H9 (cell line): ENCODE data around the gene MED15. TPM values are rescaled to one million over a fixed set of nuclear protein-coding genes. Genes with fewer than 3 reads are reported as not detected.

Experiments
- DNase-seq: peaks from one replicate; pipeline ENCODE4 v3.0.0-alpha.2; 2017
- H2AFZ ChIP-seq: one replicate; pipeline ENCODE4 v1.6.1; 2013; ENCODE audit warnings: mild to moderate bottlenecking, low read length, control low read depth, moderate library complexity
- H2AK5ac ChIP-seq: 2 replicates; pipeline ENCODE4 v1.6.1; 2013; ENCODE audit warnings: low read length, control low read depth, mixed read lengths; ENCODE audit not compliant: insufficient read length
- H2BK120ac ChIP-seq: one replicate; pipeline ENCODE4 v1.6.1; 2013; ENCODE audit warnings: low read depth, mild to moderate bottlenecking, low read length, control low read depth, inconsistent platforms; ENCODE audit not compliant: poor library complexity, severe bottlenecking
- H2BK12ac ChIP-seq: 2 replicates; pipeline ENCODE4 v1.6.1; 2013; ENCODE audit warnings: low read length, control low read depth, mixed read lengths, low read depth; ENCODE audit not compliant: insufficient read length
- H2BK15ac ChIP-seq: 2 replicates; pipeline ENCODE4 v1.6.1; 2013; ENCODE audit warnings: low read depth, low read length, control low read depth
- H2BK20ac ChIP-seq: one replicate; pipeline ENCODE4 v1.6.1; 2013; ENCODE audit warnings: low read depth, mild to moderate bottlenecking, low read length, control low read depth, inconsistent platforms; ENCODE audit not compliant: poor library complexity, severe bottlenecking
- H2BK5ac ChIP-seq: 2 replicates; pipeline ENCODE4 v1.6.1; 2013; ENCODE audit warnings: low read length, control low read depth, mixed read lengths; ENCODE audit not compliant: insufficient read length
- H3K14ac ChIP-seq: 2 replicates; pipeline ENCODE4 v1.6.1; 2013; ENCODE audit warnings: low read length, control low read depth; ENCODE audit not compliant: insufficient read depth
- H3K18ac ChIP-seq: 2 replicates; pipeline ENCODE4 v1.6.1; 2013; ENCODE audit warnings: low read depth, mild to moderate bottlenecking, mixed read lengths, low read length, control low read depth; ENCODE audit not compliant: insufficient read length
- H3K23ac ChIP-seq: 2 replicates; pipeline ENCODE4 v1.6.1; 2013; ENCODE audit warnings: low read length, control low read depth, mixed read lengths, low read depth; ENCODE audit not compliant: insufficient read length
- H3K23me2 ChIP-seq: 2 replicates; pipeline ENCODE4 v1.6.1; 2013; ENCODE audit warnings: low read depth, mild to moderate bottlenecking, mixed read lengths, low read length, control low read depth; ENCODE audit not compliant: insufficient read length, poor library complexity, severe bottlenecking
- H3K27ac ChIP-seq: 2 replicates; pipeline ENCODE4 v1.5.1; 2013; ENCODE audit warnings: low read length, control low read depth, mixed read lengths, low read depth; ENCODE audit not compliant: insufficient read length
- H3K27me3 ChIP-seq: 2 replicates; pipeline ENCODE4 v1.6.1; 2013; ENCODE audit warnings: low read length, control low read depth, inconsistent platforms; ENCODE audit not compliant: insufficient read depth
- H3K4ac ChIP-seq: 2 replicates; pipeline ENCODE4 v1.6.1; 2013; ENCODE audit warnings: low read depth, mild to moderate bottlenecking, control low read depth, inconsistent platforms, low read length, moderate library complexity
- H3K4me1 ChIP-seq: 2 replicates; pipeline ENCODE4 v1.6.1; 2013; ENCODE audit warnings: low read length, control low read depth, inconsistent platforms; ENCODE audit not compliant: insufficient read depth
- H3K4me2 ChIP-seq: 2 replicates; pipeline ENCODE4 v1.6.1; 2013; ENCODE audit warnings: low read length, control low read depth, mixed read lengths; ENCODE audit not compliant: insufficient read length, insufficient read depth
- H3K56ac ChIP-seq: 2 replicates; pipeline ENCODE4 v1.6.1; 2013; ENCODE audit warnings: low read depth, mild to moderate bottlenecking, mixed read lengths, low read length, control low read depth; ENCODE audit not compliant: insufficient read length
- H3K79me1 ChIP-seq: 2 replicates; pipeline ENCODE4 v1.6.1; 2013; ENCODE audit warnings: low read depth, mild to moderate bottlenecking, moderate library complexity, low read length, control low read depth, inconsistent platforms; ENCODE audit not compliant: insufficient read depth, poor library complexity, severe bottlenecking
- H3K79me2 ChIP-seq: 2 replicates; pipeline ENCODE4 v1.6.1; 2013; ENCODE audit warnings: low read length, control low read depth, inconsistent platforms; ENCODE audit not compliant: insufficient read depth
- H3K9ac ChIP-seq: 2 replicates; pipeline ENCODE4 v1.6.1; 2013; ENCODE audit warnings: low read length, control low read depth, mixed read lengths; ENCODE audit not compliant: insufficient read length; ENCODE audit errors: extremely low read depth
- H3K9me3 ChIP-seq: one replicate; pipeline ENCODE4 v1.6.1; 2013; ENCODE audit warnings: low read depth, low read length, inconsistent platforms; ENCODE audit not compliant: control insufficient read depth
- H3T11ph ChIP-seq: one replicate; pipeline ENCODE4 v1.6.1; 2013; ENCODE audit warnings: mild to moderate bottlenecking, low read length, control low read depth, inconsistent platforms
- H4K20me1 ChIP-seq: one replicate; pipeline ENCODE4 v1.6.1; 2013; ENCODE audit not compliant: control insufficient read depth, insufficient read length, insufficient read depth
- H4K5ac ChIP-seq: 2 replicates; pipeline ENCODE4 v1.6.1; 2013; ENCODE audit warnings: low read depth, mild to moderate bottlenecking, mixed read lengths, low read length, control low read depth; ENCODE audit not compliant: insufficient read length
- H4K8ac ChIP-seq: replicated peaks from 2 replicates; pipeline ENCODE4 v1.6.1; 2013; ENCODE audit warnings: low read length, control low read depth, mixed read lengths, low read depth; ENCODE audit not compliant: insufficient read length
- H4K91ac ChIP-seq: 2 replicates; pipeline ENCODE4 v1.6.1; 2013; ENCODE audit warnings: low read depth, mild to moderate bottlenecking, moderate library complexity, mixed read lengths, low read length, control low read depth; ENCODE audit not compliant: insufficient read length
- H3K27ac Mint-ChIP-seq, 3 experiments: 2 replicates in 2 of 3; 3 replicates in 1 of 3; pipeline ENCODE4 v1.8.0; 2020 to 2021; ENCODE audit warnings: mixed read lengths in 3 of 3, mild to moderate bottlenecking in 1 of 3, moderate library complexity in 1 of 3
- H3K27me3 Mint-ChIP-seq: 2 replicates; pipeline ENCODE4 v1.8.0; 2021; ENCODE audit warnings: low read depth, mild to moderate bottlenecking, moderate library complexity, mixed read lengths
- H3K36me3 Mint-ChIP-seq, 3 experiments: 2 replicates in 2 of 3; 3 replicates in 1 of 3; pipeline ENCODE4 v1.8.0; 2020 to 2021; ENCODE audit warnings: low read depth in 3 of 3, mixed read lengths in 3 of 3; ENCODE audit not compliant: insufficient read depth in 1 of 3
- H3K4me1 Mint-ChIP-seq, 2 experiments: 2 replicates each; pipeline ENCODE4 v1.8.0; 2020; ENCODE audit warnings: mixed read lengths in 2 of 2
- H3K4me3 Mint-ChIP-seq, 2 experiments: 2 replicates in 1 of 2; 3 replicates in 1 of 2; pipeline ENCODE4 v1.8.0; 2020 to 2021; ENCODE audit warnings: mild to moderate bottlenecking in 2 of 2, mixed read lengths in 2 of 2, moderate library complexity in 1 of 2
- H3K9me3 Mint-ChIP-seq, 2 experiments: 2 replicates in 1 of 2; 3 replicates in 1 of 2; pipeline ENCODE4 v1.8.0; 2020; ENCODE audit warnings: mild to moderate bottlenecking in 2 of 2, mixed read lengths in 2 of 2, moderate library complexity in 1 of 2
- CTCF ChIP-seq: fragments of 200-600 bp; sonication (generic); conservative IDR thresholded peaks from 3 replicates; pipeline ENCODE4 v1.8.0; 2021; ENCODE audit warnings: antibody characterized with exemption, mild to moderate bottlenecking
- WGBS: extraction: QIAGEN DNeasy Blood & Tissue Kit; methylation state at CpG from one replicate; pipeline ENCODE4 v1.1.7; 2013; ENCODE audit warnings: missing lambda C conversion rate, low lambda C conversion rate, mixed read lengths; ENCODE audit not compliant: insufficient read length; ENCODE audit errors: extremely low coverage; 5-methylcytosine and 5-hydroxymethylcytosine counted together
- total RNA-seq: library from RNA; stranded (reverse); gene quantifications from 2 replicates; pipeline ENCODE4 v1.2.1, GENCODE V29; 2021

MED15 gene
- total RNA-seq, 1 experiment from 2014 or later = 47.4 TPM

GRCh38 chr22:20625270-20625669 lies 117.9 kb downstream of the MED15 start:
- no peak overlapping the region for H3K9ac ChIP-seq
- H3T11ph ChIP-seq = no peak overlapping the region
- no peak overlapping the region for H3K4me2 ChIP-seq
- no peak overlapping the region for H2BK5ac ChIP-seq
- H3K4me1 ChIP-seq = no peaks in the 10 kb centered on the region
- no peak for DNase-seq
- H4K5ac ChIP-seq = no peak overlapping the region
- H3K23ac ChIP-seq = no peak overlapping the region
- Mint-ChIP-seq H3K4me1 (no peaks in the 10 kb centered on the region), H3K9me3 (no peaks in the 10 kb centered on the region), H3K36me3 (no peaks in the 10 kb centered on the region), H3K4me3 (no peak overlapping the region), H3K27ac (no peak overlapping the region), H3K27me3 (peaks cover 10% of the 10 kb centered on the region)
- no peak overlapping the region for H4K91ac ChIP-seq
- H2AFZ ChIP-seq = no peak overlapping the region
- H4K20me1 ChIP-seq = no peaks in the 10 kb centered on the region
- no peaks in the 10 kb centered on the region for H3K23me2 ChIP-seq
- no peaks in the 10 kb centered on the region for H3K27me3 ChIP-seq
- H3K14ac ChIP-seq = no peak overlapping the region
- no peak overlapping the region for H2BK12ac ChIP-seq
- H3K9me3 ChIP-seq = no peaks in the 10 kb centered on the region
- TF ChIP-seq CTCF = no peak
- no peak overlapping the region for H3K27ac ChIP-seq
- WGBS = no CpG with 5 or more reads among the region's 4 CpGs
- no peak overlapping the region for H2AK5ac ChIP-seq
- no peak overlapping the region for H4K8ac ChIP-seq
- H2BK15ac ChIP-seq = no peak overlapping the region
- no peak overlapping the region for H3K56ac ChIP-seq
- no peak overlapping the region for H3K4ac ChIP-seq
- no peak overlapping the region for H3K18ac ChIP-seq
- H2BK20ac ChIP-seq = no peak overlapping the region
- no peak overlapping the region for H2BK120ac ChIP-seq
- H3K79me2 ChIP-seq = no peaks in the 10 kb centered on the region
- no peaks in the 10 kb centered on the region for H3K79me1 ChIP-seq
